OCI-LY7 (cell line): Measurements from ENCODE around the gene LSMEM2.

Experiments used
- EZH2phosphoT487 ChIP-seq: fragments of 200-600 bp; sonication (generic); IDR thresholded peaks from 2 replicates; pipeline ENCODE4 v1.6.1; 2018; ENCODE audit warnings: low read depth, borderline replicate concordance, mild to moderate bottlenecking, mixed run types, antibody characterized with exemption, low read length, moderate library complexity, mixed read lengths
- TF ChIP-seq, protein P1 (sequence below): fragments of 200-600 bp; sonication (generic); conservative IDR thresholded peaks from 2 replicates; pipeline ENCODE4 v1.5.1; 2014; ENCODE audit warnings: mild to moderate bottlenecking, antibody characterized with exemption, low read length, moderate library complexity, mixed read lengths

DNA sequence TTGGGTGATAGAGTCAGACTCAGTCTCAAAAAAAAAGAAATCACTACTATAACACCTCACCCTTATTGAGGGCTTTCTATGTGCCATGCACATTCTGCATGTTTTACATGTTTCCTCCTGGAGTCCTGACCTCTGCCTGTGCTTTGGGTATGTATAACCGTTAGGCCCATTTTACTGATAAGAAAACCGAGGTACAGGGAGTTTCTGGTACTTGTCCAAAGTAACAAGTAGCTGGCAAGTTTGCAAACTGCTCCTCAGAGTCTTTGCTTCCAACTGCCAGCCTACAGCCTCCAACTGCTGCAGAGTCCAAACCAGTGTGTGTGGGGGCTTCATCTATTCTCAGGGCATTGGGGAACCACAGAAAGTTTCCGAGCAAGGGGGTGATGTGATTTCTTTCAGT, 46.6 kb upstream of the LSMEM2 start:
- TF ChIP-seq, protein P1, sequence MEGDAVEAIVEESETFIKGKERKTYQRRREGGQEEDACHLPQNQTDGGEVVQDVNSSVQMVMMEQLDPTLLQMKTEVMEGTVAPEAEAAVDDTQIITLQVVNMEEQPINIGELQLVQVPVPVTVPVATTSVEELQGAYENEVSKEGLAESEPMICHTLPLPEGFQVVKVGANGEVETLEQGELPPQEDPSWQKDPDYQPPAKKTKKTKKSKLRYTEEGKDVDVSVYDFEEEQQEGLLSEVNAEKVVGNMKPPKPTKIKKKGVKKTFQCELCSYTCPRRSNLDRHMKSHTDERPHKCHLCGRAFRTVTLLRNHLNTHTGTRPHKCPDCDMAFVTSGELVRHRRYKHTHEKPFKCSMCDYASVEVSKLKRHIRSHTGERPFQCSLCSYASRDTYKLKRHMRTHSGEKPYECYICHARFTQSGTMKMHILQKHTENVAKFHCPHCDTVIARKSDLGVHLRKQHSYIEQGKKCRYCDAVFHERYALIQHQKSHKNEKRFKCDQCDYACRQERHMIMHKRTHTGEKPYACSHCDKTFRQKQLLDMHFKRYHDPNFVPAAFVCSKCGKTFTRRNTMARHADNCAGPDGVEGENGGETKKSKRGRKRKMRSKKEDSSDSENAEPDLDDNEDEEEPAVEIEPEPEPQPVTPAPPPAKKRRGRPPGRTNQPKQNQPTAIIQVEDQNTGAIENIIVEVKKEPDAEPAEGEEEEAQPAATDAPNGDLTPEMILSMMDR: no peak
- no peak for TF ChIP-seq EZH2phosphoT487
